A204.1 (cell line): ENCODE measurements around the gene MAPK10.

ENCODE experiments used
- FAIRE-seq: peaks from 2 replicates; lab custom pipeline; 2012; peaks lifted over from hg19 to GRCh38; lab: Jason Lieb, UNC

MAPK10 gene

DNA sequence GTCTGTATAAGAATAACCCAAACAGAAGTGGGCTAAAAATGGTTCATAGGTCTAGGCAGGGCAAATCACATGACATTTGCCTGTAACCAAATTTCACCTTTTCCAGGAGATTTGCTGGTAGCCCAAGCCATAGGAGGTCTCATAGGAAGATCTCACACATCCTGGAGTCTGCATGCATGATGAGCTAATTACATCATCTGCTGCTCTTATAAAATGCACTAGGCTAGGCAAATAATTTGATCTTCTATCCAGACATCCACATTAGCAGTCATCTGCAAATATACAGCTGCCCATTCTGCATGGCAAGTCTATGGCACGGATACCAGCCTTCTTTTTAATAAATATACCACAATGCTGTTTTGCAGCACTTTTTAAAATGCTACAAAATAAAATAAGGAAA lies 87.2 kb downstream of the MAPK10 start:
- FAIRE-seq, result no peak

DNA sequence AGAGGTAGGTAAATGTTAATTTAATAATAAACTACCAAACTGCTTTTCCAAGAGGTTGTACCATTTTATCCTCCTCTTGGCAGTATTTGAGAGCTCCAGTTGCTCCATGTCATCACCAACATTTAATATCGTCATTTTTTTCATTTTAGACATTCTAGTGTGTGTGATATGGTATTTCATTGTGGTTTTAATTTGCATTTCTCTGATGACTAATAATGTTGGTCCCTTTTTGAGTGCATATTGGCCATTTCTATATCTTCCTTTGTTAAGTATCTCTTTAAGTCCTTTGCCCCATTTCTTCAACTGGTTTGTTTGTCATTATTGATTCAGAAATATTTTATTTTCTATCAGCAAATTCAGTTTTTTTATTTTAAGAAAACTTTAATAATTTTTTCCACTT lies 88.8 kb downstream of the MAPK10 start:
- no peak for FAIRE-seq

GRCh38 chr4:86269354-86269753 lies 90.5 kb downstream of the MAPK10 start:
- FAIRE-seq, result no peak

DNA sequence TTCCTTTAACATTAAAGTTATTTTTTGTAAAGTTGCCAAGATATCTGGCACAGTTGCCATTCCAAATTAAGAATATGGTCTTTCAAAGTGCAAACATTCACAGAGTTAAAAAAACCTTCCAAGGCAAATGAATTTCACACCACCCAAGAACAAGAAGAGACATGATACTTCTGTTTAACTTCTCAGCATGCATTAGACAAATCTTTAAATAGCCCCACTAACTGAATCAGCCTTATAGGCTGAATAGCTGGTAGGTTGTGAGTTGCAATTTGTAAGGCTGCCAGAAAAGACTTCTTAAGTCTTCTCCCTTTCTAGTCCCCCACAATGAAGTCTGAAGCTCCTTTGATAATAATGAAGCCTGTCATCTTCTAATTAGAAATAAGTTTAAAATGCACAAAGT lies 95.6 kb downstream of the MAPK10 start:
- no peak for FAIRE-seq

DNA sequence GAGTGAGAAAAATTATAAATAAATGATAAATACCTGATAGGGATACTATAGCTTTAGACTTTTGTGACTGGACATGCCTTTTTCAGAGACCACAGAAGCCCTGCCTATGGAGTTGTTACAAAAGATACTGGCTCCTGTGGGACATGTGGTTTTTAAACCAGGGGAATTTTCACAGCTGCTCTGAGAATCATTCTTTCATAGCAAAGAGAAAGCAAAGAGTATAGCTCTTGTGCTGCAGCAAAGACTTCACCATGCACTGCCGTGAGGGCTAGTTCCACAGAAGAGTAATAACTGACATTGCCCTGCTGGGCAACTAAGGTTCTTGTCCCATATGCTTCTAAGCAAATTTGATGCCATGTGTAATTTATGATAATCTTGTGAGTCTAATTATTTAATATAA lies 98.2 kb downstream of the MAPK10 start:
- no peak for FAIRE-seq

DNA sequence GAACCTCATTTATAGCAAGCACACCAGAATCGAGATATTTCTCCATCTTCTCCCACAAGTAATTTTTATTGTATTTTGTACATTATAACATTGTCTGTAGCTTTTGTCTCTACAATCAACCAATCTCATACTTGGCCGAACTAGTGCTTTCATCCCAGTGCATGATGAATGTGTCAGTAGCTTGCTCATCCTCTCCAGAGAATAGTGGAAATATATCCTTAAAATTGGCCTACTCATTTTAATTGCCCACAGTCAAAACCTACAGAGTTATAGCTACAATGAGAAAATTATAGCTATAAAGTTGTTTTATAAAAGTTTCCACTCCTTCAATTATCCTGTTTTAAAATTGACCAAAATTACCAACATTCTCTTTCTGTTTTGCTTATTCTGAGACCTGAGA lies 103.8 kb downstream of the MAPK10 start:
- no peak for FAIRE-seq

- no peak for FAIRE-seq
These were observed 109.2 kb downstream of the MAPK10 start for GRCh38 chr4:86250619-86251018.

DNA sequence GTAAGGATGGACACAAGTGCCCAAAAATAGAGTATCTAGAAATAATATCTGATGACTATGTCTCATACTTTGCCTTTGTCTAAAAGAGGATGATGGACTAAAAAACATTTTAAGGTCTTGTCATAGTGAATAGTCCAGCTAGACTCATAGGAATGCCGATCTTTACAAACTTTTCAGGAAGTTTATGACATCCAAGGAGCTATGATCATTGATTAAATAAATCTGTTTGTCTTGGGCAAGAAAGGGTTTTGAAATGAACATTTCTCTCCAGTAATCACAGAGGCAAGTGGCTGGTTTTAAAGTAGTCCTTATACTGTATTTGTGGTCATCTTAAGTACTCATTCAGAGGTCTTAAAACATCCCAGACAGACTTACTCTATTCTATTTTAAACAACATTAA lies 109.8 kb downstream of the MAPK10 start:
- FAIRE-seq, result no peak

- FAIRE-seq, result no peak
These were observed 110.8 kb downstream of the MAPK10 start for GRCh38 chr4:86249074-86249473.

GRCh38 chr4:86247906-86248305 lies 111.9 kb downstream of the MAPK10 start:
- FAIRE-seq, result no peak

GRCh38 chr4:86247320-86247719 lies 112.5 kb downstream of the MAPK10 start:
- no peak for FAIRE-seq

DNA sequence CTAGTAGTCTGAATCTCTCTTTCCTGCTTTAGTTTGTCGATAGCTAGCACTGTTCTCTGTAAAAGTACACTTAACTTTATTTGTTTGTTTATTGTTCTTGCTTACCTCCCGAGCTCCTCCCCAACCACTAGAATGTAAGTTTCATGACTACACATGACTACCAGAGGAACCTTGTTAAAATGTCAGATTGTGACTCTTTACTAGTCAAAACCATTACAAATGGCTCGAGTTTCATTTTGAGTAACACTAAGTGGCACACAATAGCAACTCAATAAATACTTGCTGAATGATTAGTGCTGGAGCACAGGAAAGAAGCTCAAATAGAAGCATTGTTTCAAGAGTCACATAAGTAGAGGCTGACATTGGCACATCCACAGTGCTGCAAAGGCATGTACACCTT lies 116.1 kb downstream of the MAPK10 start:
- FAIRE-seq, result no peak

DNA sequence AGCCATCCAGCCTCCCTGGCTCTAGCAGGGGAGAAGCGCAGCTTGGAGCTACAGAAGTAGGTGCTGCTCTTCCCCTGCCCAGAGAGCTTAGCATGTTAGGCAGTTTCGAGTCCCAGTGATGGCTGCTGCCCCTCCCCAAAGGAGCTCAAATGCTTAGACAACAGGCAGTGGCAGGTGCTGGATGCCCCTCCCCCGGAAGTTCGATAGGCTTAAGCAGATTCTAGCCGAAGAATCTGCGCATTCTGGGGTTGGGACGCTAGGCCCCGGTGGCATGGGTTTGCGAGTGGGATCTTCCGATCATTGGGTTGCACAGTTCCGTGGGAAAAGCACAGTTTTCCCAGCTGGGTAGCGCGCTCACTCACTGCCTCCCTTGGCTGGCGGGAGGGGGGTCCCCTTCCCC lies 117.2 kb downstream of the MAPK10 start:
- FAIRE-seq, result no peak

GRCh38 chr4:86235549-86235948 lies 124.3 kb downstream of the MAPK10 start:
- FAIRE-seq, result no peak

- no peak for FAIRE-seq
These were observed 126.2 kb downstream of the MAPK10 start for GRCh38 chr4:86233681-86234080.

DNA sequence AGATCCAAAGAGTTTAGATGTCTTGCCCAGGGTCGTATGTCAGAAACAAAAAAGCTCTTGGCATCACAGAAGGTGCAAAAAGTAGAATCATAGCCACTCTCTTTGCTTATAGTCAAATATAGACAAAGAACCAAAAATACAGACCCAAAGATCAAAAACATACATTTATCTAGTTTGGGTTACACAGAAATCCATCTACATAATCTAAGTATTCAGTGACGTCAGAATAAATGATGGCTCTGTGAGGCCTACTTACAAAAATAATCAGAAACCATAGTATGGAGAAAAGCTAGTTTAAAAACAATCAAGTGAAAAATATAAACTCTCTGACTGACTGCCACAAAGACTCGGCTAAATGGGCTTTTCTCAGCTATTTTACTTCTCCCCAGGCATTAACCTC lies 126.8 kb downstream of the MAPK10 start:
- FAIRE-seq, result no peak

DNA sequence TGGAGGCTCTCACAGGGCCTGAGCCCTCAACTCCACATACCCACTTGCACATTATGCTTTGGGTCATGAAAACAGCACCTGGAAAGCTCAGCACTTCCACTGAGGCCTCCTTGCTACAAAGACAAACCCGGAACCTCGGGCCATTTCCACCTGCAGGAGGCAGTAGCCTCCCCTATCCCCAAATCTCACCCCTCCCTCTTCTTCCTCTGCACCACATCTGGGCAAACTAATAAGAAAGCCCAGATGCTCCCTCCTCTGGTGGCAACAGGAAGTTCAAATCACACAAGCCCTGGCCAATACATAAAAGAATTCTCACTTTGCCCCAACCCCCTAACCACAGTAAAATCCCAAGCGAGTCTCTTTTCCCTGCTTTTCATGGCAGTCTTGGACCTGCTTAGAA lies 136.4 kb downstream of the MAPK10 start:
- no peak for FAIRE-seq

GRCh38 chr4:86221002-86221401 lies 138.9 kb downstream of the MAPK10 start:
- FAIRE-seq, result no peak

GRCh38 chr4:86220121-86220520 lies 139.7 kb downstream of the MAPK10 start:
- no peak for FAIRE-seq

- no peak for FAIRE-seq
These were observed 140.9 kb downstream of the MAPK10 start for GRCh38 chr4:86218746-86219473.

DNA sequence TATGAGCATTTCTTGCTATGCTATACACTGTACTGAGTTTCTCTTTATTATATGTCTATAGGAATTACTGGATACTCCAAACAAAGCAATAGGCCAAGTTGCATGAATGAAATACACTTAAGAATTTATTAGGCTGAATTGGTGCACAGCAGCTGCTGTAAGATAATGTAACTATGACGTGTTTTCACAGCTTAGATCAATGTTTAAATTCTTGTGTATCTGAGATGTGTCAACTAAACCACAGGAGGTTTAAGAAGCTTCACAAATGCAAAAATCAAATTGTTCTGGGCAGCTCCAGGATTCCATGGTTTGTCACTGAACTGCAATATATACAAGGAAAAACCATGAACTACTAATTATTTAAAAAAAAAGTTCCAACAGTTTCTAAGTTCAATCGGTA lies 156.7 kb downstream of the MAPK10 start:
- FAIRE-seq, result no peak

GRCh38 chr4:86185659-86186058 lies 174.2 kb downstream of the MAPK10 start:
- FAIRE-seq, result no peak

DNA sequence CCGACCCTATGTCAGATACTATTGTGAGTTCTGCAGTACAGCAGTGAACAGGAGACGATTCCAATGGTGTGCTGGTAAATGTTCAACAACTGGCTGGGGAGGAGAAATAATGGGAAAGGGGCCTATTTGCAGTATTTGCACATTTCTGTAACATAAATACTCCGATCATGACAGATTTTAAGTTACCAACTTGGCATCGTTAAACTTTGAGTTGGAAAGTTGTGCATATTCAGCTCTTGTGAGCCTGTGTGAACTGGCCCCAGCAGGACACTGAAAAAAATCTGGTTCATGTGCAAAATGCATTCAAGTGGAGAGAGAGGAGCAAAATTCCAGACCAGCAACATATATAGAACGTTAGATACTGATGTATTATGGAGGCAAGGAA lies 175.0 kb downstream of the MAPK10 start:
- no peak for FAIRE-seq

GRCh38 chr4:86184216-86184900 lies 175.5 kb downstream of the MAPK10 start:
- no peak for FAIRE-seq
